Epithelial cell of esophagus (primary cell): ENCODE measurements around the gene PIP5K1A.

ENCODE experiments used
- DNase-seq: peaks from one replicate; pipeline ENCODE4 v3.0.0; 2010; ENCODE audit warnings: low read depth
- H3K4me3 ChIP-seq: 2 replicates; pipeline ENCODE4 v1.5.1; 2011; ENCODE audit warnings: mild to moderate bottlenecking, low read length, control low read depth
- CTCF ChIP-seq: IDR thresholded peaks from 2 replicates; pipeline ENCODE4 v1.5.1; 2011; ENCODE audit warnings: low read depth, mild to moderate bottlenecking, low read length, control low read depth, inconsistent platforms; ENCODE audit not compliant: insufficient read depth; ENCODE audit errors: missing control alignments

Gene PIP5K1A

GRCh38 chr1:151254217-151255213 lies 56.2 kb downstream of the PIP5K1A start, which contains the start of gene PSMD4:
Gene PSMD4, plus strand, starts transcription at chr1:151254734. Its CDS starts 49 bp downstream, at chr1:151254783.
- DNase-seq: peak; percentile 98
- H3K4me3 ChIP-seq: peak within 1 kb of the TSS; percentile 74
- no peak for TF ChIP-seq CTCF

- peak overlapping the region; percentile 74 for H3K4me3 ChIP-seq
- DNase-seq: peak; percentile 17
- no peak for TF ChIP-seq CTCF
Measured at GRCh38 chr1:151255381-151255780, 57.0 kb downstream of the PIP5K1A start.

GRCh38 chr1:151259351-151259750 lies 61.0 kb downstream of the PIP5K1A start:
- no peak for TF ChIP-seq CTCF
- H3K4me3 ChIP-seq: no peak overlapping the region
- peak; percentile 83 for DNase-seq

- DNase-seq: no peak
- no peak for TF ChIP-seq CTCF
- H3K4me3 ChIP-seq: no peak overlapping the region
Measured at GRCh38 chr1:151265446-151266236, 67.3 kb downstream of the PIP5K1A start.

GRCh38 chr1:151266315-151266714 lies 68.0 kb downstream of the PIP5K1A start:
- DNase-seq: no peak
- no peak overlapping the region for H3K4me3 ChIP-seq
- no peak for TF ChIP-seq CTCF

GRCh38 chr1:151266821-151267220 lies 68.5 kb downstream of the PIP5K1A start:
- no peak for TF ChIP-seq CTCF
- no peak for DNase-seq
- H3K4me3 ChIP-seq: no peak overlapping the region
